ENCODE results near the gene ZNF697.
A peak's percentile ranks its signal among the peaks of the same experiment; 100 is the strongest.
"Not testable (repeated sequence)": the region's sequence is repeated elsewhere in the genome, so short reads cannot be mapped to it uniquely, and the experiment has no call there.

ZNF697 gene

GRCh38 chr1:119647734-119648619, at the start of gene ZNF697:
TSS of gene ZNF697 (minus strand) at chr1:119648266. CDS start at chr1:119626100, 22,166 bp downstream.
- DNase-seq (ENCODE audit: low spot score): peak; percentile 99

- DNase-seq (ENCODE audit: low spot score): no peak
Observed at GRCh38 chr1:119697598-119697997, 49.5 kb upstream of the ZNF697 start.

- DNase-seq (ENCODE audit: low spot score): not testable (repeated sequence)
Observed at GRCh38 chr1:119696863-119697262, 48.8 kb upstream of the ZNF697 start.

- no peak for DNase-seq (ENCODE audit: low spot score)
Observed at GRCh38 chr1:119689511-119689910, 41.4 kb upstream of the ZNF697 start.

GRCh38 chr1:119688810-119689209, 40.7 kb upstream of the ZNF697 start:
- no peak for DNase-seq (ENCODE audit: low spot score)

- DNase-seq (ENCODE audit: low spot score): no peak
Observed at GRCh38 chr1:119687434-119688079, 39.5 kb upstream of the ZNF697 start.

GRCh38 chr1:119686661-119687060, 38.6 kb upstream of the ZNF697 start:
- DNase-seq (ENCODE audit: low spot score): no peak

GRCh38 chr1:119683893-119684292, 35.8 kb upstream of the ZNF697 start:
- DNase-seq (ENCODE audit: low spot score): no peak

GRCh38 chr1:119682141-119682540, 34.1 kb upstream of the ZNF697 start:
- DNase-seq (ENCODE audit: low spot score): no peak

GRCh38 chr1:119681560-119681959, 33.5 kb upstream of the ZNF697 start:
- DNase-seq (ENCODE audit: low spot score): no peak

GRCh38 chr1:119680723-119681122, 32.7 kb upstream of the ZNF697 start:
- DNase-seq (ENCODE audit: low spot score): no peak

GRCh38 chr1:119680193-119680592, 32.1 kb upstream of the ZNF697 start:
- DNase-seq (ENCODE audit: low spot score): no peak

- no peak for DNase-seq (ENCODE audit: low spot score)
Observed at GRCh38 chr1:119679223-119679622, 31.2 kb upstream of the ZNF697 start.

GRCh38 chr1:119676571-119677206, 28.6 kb upstream of the ZNF697 start:
- no peak for DNase-seq (ENCODE audit: low spot score)

- peak; percentile 92 for DNase-seq (ENCODE audit: low spot score)
Observed at GRCh38 chr1:119675349-119676345, 27.6 kb upstream of the ZNF697 start.

GRCh38 chr1:119674835-119675289, 26.8 kb upstream of the ZNF697 start:
- DNase-seq (ENCODE audit: low spot score): no peak

GRCh38 chr1:119674111-119674526, 26.1 kb upstream of the ZNF697 start:
- DNase-seq (ENCODE audit: low spot score): no peak

GRCh38 chr1:119673171-119673940, 25.3 kb upstream of the ZNF697 start:
- no peak for DNase-seq (ENCODE audit: low spot score)

GRCh38 chr1:119670898-119671297, 22.8 kb upstream of the ZNF697 start:
- no peak for DNase-seq (ENCODE audit: low spot score)

GRCh38 chr1:119667173-119667572, 19.1 kb upstream of the ZNF697 start:
- no peak for DNase-seq (ENCODE audit: low spot score)

- no peak for DNase-seq (ENCODE audit: low spot score)
Observed at GRCh38 chr1:119664067-119664466, 16.0 kb upstream of the ZNF697 start.
